ENCODE measurements around the gene N4BP2L2. TPM values are rescaled to one million over a fixed set of nuclear protein-coding genes. Genes with fewer than 3 reads are reported as not detected.

The N4BP2L2 gene
- total and polyA plus RNA-seq, 2 of the 8 experiments (the other 6 are each of a cell fraction or from before 2014, with no cell fraction given): 14.6 to 67.6 TPM

- TF ChIP-seq, protein P1, sequence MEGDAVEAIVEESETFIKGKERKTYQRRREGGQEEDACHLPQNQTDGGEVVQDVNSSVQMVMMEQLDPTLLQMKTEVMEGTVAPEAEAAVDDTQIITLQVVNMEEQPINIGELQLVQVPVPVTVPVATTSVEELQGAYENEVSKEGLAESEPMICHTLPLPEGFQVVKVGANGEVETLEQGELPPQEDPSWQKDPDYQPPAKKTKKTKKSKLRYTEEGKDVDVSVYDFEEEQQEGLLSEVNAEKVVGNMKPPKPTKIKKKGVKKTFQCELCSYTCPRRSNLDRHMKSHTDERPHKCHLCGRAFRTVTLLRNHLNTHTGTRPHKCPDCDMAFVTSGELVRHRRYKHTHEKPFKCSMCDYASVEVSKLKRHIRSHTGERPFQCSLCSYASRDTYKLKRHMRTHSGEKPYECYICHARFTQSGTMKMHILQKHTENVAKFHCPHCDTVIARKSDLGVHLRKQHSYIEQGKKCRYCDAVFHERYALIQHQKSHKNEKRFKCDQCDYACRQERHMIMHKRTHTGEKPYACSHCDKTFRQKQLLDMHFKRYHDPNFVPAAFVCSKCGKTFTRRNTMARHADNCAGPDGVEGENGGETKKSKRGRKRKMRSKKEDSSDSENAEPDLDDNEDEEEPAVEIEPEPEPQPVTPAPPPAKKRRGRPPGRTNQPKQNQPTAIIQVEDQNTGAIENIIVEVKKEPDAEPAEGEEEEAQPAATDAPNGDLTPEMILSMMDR (IDR thresholded peaks at IDR 0.05; ENCODE audit: control extremely low read depth in 1 of 3, insufficient read depth in 1 of 3, low read depth in 1 of 3, low read length in 3 of 3): no peak
- TF ChIP-seq CEBPB (IDR thresholded peaks at IDR 0.05; ENCODE audit: low read depth, low read length) (no peak), RXRA (IDR thresholded peaks at IDR 0.05; ENCODE audit: insufficient read depth, low read depth, low read length) (no peak), KDM1A (IDR thresholded peaks at IDR 0.05; ENCODE audit: borderline replicate concordance, low read length) (no peak), SP1 (IDR thresholded peaks at IDR 0.05; ENCODE audit: low read depth, low read length) (no peak)
Measured at GRCh38 chr13:32426191-32426989, 112.2 kb downstream of the N4BP2L2 start (continued).
